ENCODE results near the gene CD37.
"Not testable (repeated sequence)": the region's sequence is repeated elsewhere in the genome, so short reads cannot be mapped to it uniquely, and the experiment has no call there.

Gene CD37

GRCh38 chr19:49348305-49349189 is 13.3 kb downstream of the CD37 start:
- no peak for DNase-seq

GRCh38 chr19:49349567-49349966 is 14.4 kb downstream of the CD37 start:
- DNase-seq, result no peak

GRCh38 chr19:49355909-49356353 is 20.7 kb downstream of the CD37 start:
- peak; percentile 42 for DNase-seq

GRCh38 chr19:49356382-49356781 is 21.2 kb downstream of the CD37 start:
- DNase-seq, result no peak

- no peak for DNase-seq
Observed at GRCh38 chr19:49357186-49357585, 22.0 kb downstream of the CD37 start.

GRCh38 chr19:49359851-49360820 is 24.9 kb downstream of the CD37 start:
- DNase-seq, result no peak

GRCh38 chr19:49361438-49362047 is 26.3 kb downstream of the CD37 start:
- no peak for DNase-seq

GRCh38 chr19:49362048-49362928 is 27.1 kb downstream of the CD37 start, which contains the start of gene TEAD2:
Gene TEAD2, minus strand, starts transcription at chr19:49362416. Its CDS starts 2,341 bp downstream, at chr19:49360075.
- DNase-seq, result no peak

- DNase-seq, result no peak
Observed at GRCh38 chr19:49362929-49363267, 27.7 kb downstream of the CD37 start.

- peak; percentile 99 for DNase-seq
Observed at GRCh38 chr19:49363268-49364082, 28.3 kb downstream of the CD37 start, which contains the start of gene DKKL1. Gene DKKL1, plus strand, starts transcription at chr19:49363877. Its CDS starts 122 bp downstream, at chr19:49363999.

GRCh38 chr19:49364083-49364737 is 29.0 kb downstream of the CD37 start:
- no peak for DNase-seq

- DNase-seq, result peak; percentile 20
Observed at GRCh38 chr19:49366110-49366509, 30.9 kb downstream of the CD37 start.

GRCh38 chr19:49368711-49369358 is 33.6 kb downstream of the CD37 start:
- DNase-seq, result no peak

- DNase-seq, result no peak
Observed at GRCh38 chr19:49371184-49371583, 36.0 kb downstream of the CD37 start.

- DNase-seq, result not testable (repeated sequence)
Observed at GRCh38 chr19:49373174-49373573, 38.0 kb downstream of the CD37 start.

- no peak for DNase-seq
Observed at GRCh38 chr19:49374665-49375434, 39.6 kb downstream of the CD37 start.

GRCh38 chr19:49378512-49378911 is 43.3 kb downstream of the CD37 start:
- no peak for DNase-seq

GRCh38 chr19:49380391-49380790 is 45.2 kb downstream of the CD37 start:
- DNase-seq, result no peak

GRCh38 chr19:49382639-49383038 is 47.4 kb downstream of the CD37 start:
- no peak for DNase-seq

All from inflammatory macrophage treated with lipopolysaccharide for 4 hours (primary cell).